Fibroblast of the aortic adventitia (primary cell): ENCODE measurements around the gene DHX38. TPM values are rescaled to one million over a fixed set of nuclear protein-coding genes. Genes with fewer than 3 reads are reported as not detected.

Experiments
- DNase-seq: peaks from one replicate; pipeline ENCODE4 v3.0.0-alpha.2; 2010; ENCODE audit warnings: low read depth
- H3K4me3 ChIP-seq: 2 replicates; pipeline ENCODE4 v1.5.1; 2011; ENCODE audit warnings: low read depth, mild to moderate bottlenecking, control low read depth, low read length, moderate library complexity
- CTCF ChIP-seq: IDR thresholded peaks from 2 replicates; pipeline ENCODE4 v1.5.1; 2011; ENCODE audit warnings: mild to moderate bottlenecking, low read length, control low read depth, inconsistent platforms; ENCODE audit not compliant: insufficient read depth
- total RNA-seq: library from RNA; depleted of rRNA; stranded (reverse); fragments of >200 nt; gene quantifications from 2 replicates; pipeline ENCODE4 v1.2.3, GENCODE V29; 2012; ENCODE audit warnings: low replicate concordance

The DHX38 gene
- total RNA-seq, 1 donor: 39.1 TPM

- no peak for TF ChIP-seq CTCF
- no peak overlapping the region for H3K4me3 ChIP-seq
- DNase-seq: no peak
These were observed 35.1 kb downstream of the DHX38 start for GRCh38 chr16:72128701-72129100.

GRCh38 chr16:72129976-72130656, 36.5 kb downstream of the DHX38 start:
- no peak overlapping the region for H3K4me3 ChIP-seq
- DNase-seq: no peak
- TF ChIP-seq CTCF: no peak

- DNase-seq: no peak
- H3K4me3 ChIP-seq: no peak overlapping the region
- no peak for TF ChIP-seq CTCF
These were observed 37.4 kb downstream of the DHX38 start for GRCh38 chr16:72131036-72131435.

GRCh38 chr16:72132726-72133125, 39.1 kb downstream of the DHX38 start:
- no peak for DNase-seq
- H3K4me3 ChIP-seq: no peak overlapping the region
- TF ChIP-seq CTCF: no peak

- no peak overlapping the region for H3K4me3 ChIP-seq
- DNase-seq: no peak
- TF ChIP-seq CTCF: no peak
These were observed 40.9 kb downstream of the DHX38 start for GRCh38 chr16:72134507-72134906.

- no peak overlapping the region for H3K4me3 ChIP-seq
- DNase-seq: no peak
- TF ChIP-seq CTCF: no peak
These were observed 43.9 kb downstream of the DHX38 start for GRCh38 chr16:72137380-72138063.
